ENCODE measurements around the gene FKBP11. TPM values are rescaled to one million over a fixed set of nuclear protein-coding genes. Genes with fewer than 3 reads are reported as not detected.

FKBP11 gene
- total RNA-seq, 1 donor from 2014 or later, result 12.3 TPM

DNA sequence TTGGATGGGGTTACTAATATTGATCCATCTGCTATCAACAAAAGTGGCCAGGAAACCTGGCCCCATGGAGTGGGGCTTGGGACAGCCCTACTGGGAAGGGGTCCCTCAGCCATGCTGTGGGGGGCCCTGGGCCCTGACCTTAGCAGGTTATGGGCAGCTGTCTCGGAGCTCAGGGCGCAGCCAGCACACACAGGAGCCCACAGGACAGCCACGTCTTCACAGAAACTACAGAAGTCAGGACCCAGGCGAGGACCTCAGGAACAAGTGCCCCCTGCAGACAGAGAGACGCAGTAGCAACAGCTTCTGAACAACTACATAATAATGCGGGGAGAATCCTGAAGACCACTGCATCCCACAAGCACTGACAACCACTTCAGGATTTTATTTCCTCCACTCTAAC lies 11.9 kb upstream of the FKBP11 start:
- TF ChIP-seq, protein P1, sequence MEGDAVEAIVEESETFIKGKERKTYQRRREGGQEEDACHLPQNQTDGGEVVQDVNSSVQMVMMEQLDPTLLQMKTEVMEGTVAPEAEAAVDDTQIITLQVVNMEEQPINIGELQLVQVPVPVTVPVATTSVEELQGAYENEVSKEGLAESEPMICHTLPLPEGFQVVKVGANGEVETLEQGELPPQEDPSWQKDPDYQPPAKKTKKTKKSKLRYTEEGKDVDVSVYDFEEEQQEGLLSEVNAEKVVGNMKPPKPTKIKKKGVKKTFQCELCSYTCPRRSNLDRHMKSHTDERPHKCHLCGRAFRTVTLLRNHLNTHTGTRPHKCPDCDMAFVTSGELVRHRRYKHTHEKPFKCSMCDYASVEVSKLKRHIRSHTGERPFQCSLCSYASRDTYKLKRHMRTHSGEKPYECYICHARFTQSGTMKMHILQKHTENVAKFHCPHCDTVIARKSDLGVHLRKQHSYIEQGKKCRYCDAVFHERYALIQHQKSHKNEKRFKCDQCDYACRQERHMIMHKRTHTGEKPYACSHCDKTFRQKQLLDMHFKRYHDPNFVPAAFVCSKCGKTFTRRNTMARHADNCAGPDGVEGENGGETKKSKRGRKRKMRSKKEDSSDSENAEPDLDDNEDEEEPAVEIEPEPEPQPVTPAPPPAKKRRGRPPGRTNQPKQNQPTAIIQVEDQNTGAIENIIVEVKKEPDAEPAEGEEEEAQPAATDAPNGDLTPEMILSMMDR (IDR thresholded peaks at IDR 0.05; ENCODE audit: partially characterized antibody, unreplicated experiment), result no peak
- no peak for DNase-seq

DNA sequence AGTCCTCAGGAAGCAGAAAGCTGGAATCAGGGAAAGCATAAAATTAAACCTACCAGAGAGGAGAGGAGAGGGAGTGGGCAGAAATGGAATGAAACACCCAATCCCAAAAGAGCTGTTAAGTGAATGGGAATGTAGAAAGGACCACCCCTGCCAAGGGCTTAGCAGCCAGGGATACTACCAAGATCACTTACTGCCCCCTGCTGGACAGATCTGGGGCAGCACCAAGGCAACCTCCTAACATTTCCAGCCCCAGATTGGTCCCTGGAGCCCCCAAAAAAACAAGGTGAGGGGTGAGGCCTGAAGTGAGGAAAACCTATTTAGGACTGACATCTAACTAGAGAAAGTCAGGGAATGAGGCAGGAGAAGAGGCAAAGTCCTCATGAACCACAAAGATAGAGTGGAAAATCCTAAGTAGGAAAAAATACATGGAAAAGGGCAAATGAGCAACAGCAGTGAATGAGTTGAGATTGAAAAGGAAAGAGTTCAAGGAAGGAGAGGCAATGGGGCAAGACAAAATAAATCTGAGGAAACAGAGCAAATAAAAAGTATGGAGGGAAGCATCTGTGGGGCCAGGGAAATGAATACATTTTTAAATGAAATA lies 11.2 kb upstream of the FKBP11 start:
- Mint-ChIP-seq H3K4me1 (ENCODE audit: low read depth, unreplicated experiment) (no peaks in the 10 kb centered on the region), H3K36me3 (ENCODE audit: unreplicated experiment) (no peaks in the 10 kb centered on the region), H3K27ac (ENCODE audit: unreplicated experiment) (no peak overlapping the region), H3K9me3 (ENCODE audit: unreplicated experiment) (peaks cover 3% of the 10 kb centered on the region), H3K27me3 (ENCODE audit: unreplicated experiment) (no peaks in the 10 kb centered on the region), H3K4me3 (ENCODE audit: unreplicated experiment) (no peak overlapping the region)
- peak; percentile 90 for DNase-seq
- TF ChIP-seq, protein P1 (IDR thresholded peaks at IDR 0.05; ENCODE audit: partially characterized antibody, unreplicated experiment), result peak; percentile 90

More for the DNA sequence above, 11.9 kb upstream of the FKBP11 start:
- Mint-ChIP-seq H3K27me3 (ENCODE audit: unreplicated experiment) (no peaks in the 10 kb centered on the region), H3K4me1 (ENCODE audit: low read depth, unreplicated experiment) (no peaks in the 10 kb centered on the region), H3K36me3 (ENCODE audit: unreplicated experiment) (no peaks in the 10 kb centered on the region), H3K4me3 (ENCODE audit: unreplicated experiment) (no peak overlapping the region), H3K9me3 (ENCODE audit: unreplicated experiment) (peaks cover 3% of the 10 kb centered on the region), H3K27ac (ENCODE audit: unreplicated experiment) (no peak overlapping the region)

DNA sequence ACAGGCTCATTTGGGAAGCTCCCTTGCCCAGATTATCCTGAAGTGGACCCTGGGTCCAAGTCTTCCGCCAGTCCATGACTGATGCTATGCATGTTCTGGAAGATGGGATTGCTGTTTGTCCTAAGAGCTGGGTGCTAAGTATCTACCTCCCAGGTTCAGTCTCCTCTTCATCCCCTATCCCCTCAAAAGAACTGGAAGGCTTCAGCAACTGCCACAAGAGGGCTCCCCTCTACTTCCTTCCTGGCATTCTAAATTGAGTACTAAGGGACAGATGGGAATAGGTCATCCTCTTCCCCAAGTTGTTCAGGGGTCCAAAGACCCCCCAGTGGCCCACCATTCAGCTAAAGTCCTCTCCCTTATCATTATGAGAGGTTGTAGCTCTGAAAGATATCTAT lies 9.0 kb upstream of the FKBP11 start:
- no peak overlapping the region for H3K27ac Mint-ChIP-seq (ENCODE audit: unreplicated experiment)
- H3K9me3 Mint-ChIP-seq (ENCODE audit: unreplicated experiment), result peaks cover 3% of the 10 kb centered on the region
- H3K4me1 Mint-ChIP-seq (ENCODE audit: low read depth, unreplicated experiment), result no peaks in the 10 kb centered on the region
- DNase-seq, result no peak
- H3K4me3 Mint-ChIP-seq (ENCODE audit: unreplicated experiment), result no peak overlapping the region
- TF ChIP-seq, protein P1 (IDR thresholded peaks at IDR 0.05; ENCODE audit: partially characterized antibody, unreplicated experiment), result no peak
- no peaks in the 10 kb centered on the region for H3K27me3 Mint-ChIP-seq (ENCODE audit: unreplicated experiment)
- H3K36me3 Mint-ChIP-seq (ENCODE audit: unreplicated experiment), result peaks cover 4% of the 10 kb centered on the region

DNA sequence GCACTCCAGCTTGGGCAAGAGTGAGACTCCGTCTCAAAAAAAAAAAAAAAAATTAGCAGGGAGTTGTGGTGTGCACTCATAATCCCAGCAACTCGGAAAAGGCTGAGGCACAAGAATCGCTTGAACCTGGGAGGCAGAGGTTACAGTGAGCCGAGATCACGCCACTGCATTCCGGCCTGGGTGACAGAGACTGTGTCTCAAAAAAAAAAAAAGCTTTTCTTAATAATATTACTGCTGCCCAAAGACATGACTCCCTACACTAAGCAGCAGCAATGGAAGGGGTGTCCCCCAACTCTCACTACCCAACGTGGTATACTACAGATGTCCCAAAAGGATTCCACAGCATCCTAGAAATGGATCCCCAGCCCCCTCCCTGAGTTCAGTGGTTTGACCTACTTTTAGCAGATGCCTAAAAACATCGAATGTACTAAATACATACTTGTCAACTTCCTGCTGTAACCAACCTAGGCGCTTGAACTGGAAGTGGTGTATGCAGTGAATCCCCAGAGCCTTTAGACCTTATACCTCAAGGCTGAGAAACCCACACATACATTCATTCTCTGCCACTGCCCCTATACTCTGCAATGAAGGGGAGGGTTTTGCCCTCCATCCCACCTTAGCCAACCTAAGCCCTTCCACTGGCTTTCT lies 8.5 kb upstream of the FKBP11 start:
- Mint-ChIP-seq H3K36me3 (ENCODE audit: unreplicated experiment) (peaks cover 5% of the 10 kb centered on the region), H3K4me1 (ENCODE audit: low read depth, unreplicated experiment) (no peaks in the 10 kb centered on the region), H3K9me3 (ENCODE audit: unreplicated experiment) (peaks cover 3% of the 10 kb centered on the region), H3K27ac (ENCODE audit: unreplicated experiment) (no peak overlapping the region), H3K4me3 (ENCODE audit: unreplicated experiment) (no peak overlapping the region), H3K27me3 (ENCODE audit: unreplicated experiment) (no peaks in the 10 kb centered on the region)
- TF ChIP-seq, protein P1 (IDR thresholded peaks at IDR 0.05; ENCODE audit: partially characterized antibody, unreplicated experiment), result no peak
- DNase-seq, result no peak

DNA sequence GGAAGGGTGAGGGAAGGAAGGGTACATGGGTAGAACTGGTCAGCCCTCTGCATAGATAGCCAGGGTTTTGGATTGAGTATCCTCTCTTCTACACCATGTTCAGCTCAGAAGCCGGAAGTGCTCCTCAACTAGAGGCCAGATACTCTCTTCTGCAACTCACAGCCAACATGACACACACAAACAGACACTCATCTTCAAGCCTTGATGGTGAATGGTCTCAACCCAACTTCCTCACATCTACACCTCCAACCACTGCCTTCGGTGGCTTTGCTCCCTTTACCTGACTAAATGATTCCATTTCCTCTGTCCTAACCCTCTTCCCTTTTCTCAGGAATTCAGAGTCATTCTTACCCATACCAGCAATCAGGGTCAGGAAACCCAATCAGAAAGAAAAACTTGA lies 7.6 kb upstream of the FKBP11 start:
- no peak for DNase-seq

More for the DNA sequence above, 7.6 kb upstream of the FKBP11 start:
- Mint-ChIP-seq H3K9me3 (ENCODE audit: unreplicated experiment) (peaks cover 3% of the 10 kb centered on the region), H3K4me1 (ENCODE audit: low read depth, unreplicated experiment) (no peaks in the 10 kb centered on the region), H3K27ac (ENCODE audit: unreplicated experiment) (no peak overlapping the region), H3K4me3 (ENCODE audit: unreplicated experiment) (no peak overlapping the region), H3K36me3 (ENCODE audit: unreplicated experiment) (peaks cover 5% of the 10 kb centered on the region), H3K27me3 (ENCODE audit: unreplicated experiment) (no peaks in the 10 kb centered on the region)
- TF ChIP-seq, protein P1 (IDR thresholded peaks at IDR 0.05; ENCODE audit: partially characterized antibody, unreplicated experiment), result no peak
